CD4-positive, alpha-beta T cell (primary cell): Measurements from ENCODE around the gene SFT2D1. TPM values are rescaled to one million over a fixed set of nuclear protein-coding genes. Genes with fewer than 3 reads are reported as not detected.

Source experiments
- ATAC-seq: fragments of 200-7000 bp; cut with Tn5 transposase; one replicate; pipeline ENCODE4 v1.10.0; 2022; ENCODE audit warnings: mild to moderate bottlenecking; ENCODE audit not compliant: poor library complexity
- CTCF ChIA-PET: fragments of 350-600 bp; sonication (Branson Sonifier 250); formaldehyde crosslinking; loops from one replicate; lab custom pipeline; 2021; ENCODE audit warnings: antibody characterized with exemption, inconsistent platforms; lab: Charles Lee
- POLR2A ChIA-PET: fragments of 350-600 bp; sonication (Branson Sonifier 250); formaldehyde crosslinking; loops from one replicate; lab custom pipeline; 2021; ENCODE audit warnings: antibody characterized with exemption, inconsistent platforms; lab: Charles Lee
- DNase-seq, 14 experiments: peaks; one replicate each; pipeline ENCODE4 v3.0.0-alpha.2; 2013 to 2020; ENCODE audit warnings: mixed read lengths in 2 of 14
- H3K27ac ChIP-seq, 2 donors: one replicate each; pipeline versions ENCODE4 v1.5.1 to v1.7.0; 2013; ENCODE audit warnings: low read length in 2 of 2, low read depth in 1 of 2, mild to moderate bottlenecking in 1 of 2
- H3K27me3 ChIP-seq, 2 experiments: 1 replicate in 1 of 2; 2 replicates in 1 of 2; pipeline versions ENCODE4 v1.6.1 to v1.7.0; 2013; ENCODE audit warnings: low read length in 2 of 2, control low read depth in 1 of 2, mild to moderate bottlenecking in 1 of 2, moderate library complexity in 1 of 2; ENCODE audit not compliant: insufficient read depth in 2 of 2, control insufficient read depth in 1 of 2
- H3K36me3 ChIP-seq: one replicate; pipeline ENCODE4 v1.6.1; 2013; ENCODE audit warnings: low read length, control low read depth; ENCODE audit not compliant: insufficient read depth
- H3K4me1 ChIP-seq: one replicate; pipeline ENCODE4 v1.6.1; 2013; ENCODE audit warnings: low read length, control low read depth; ENCODE audit not compliant: insufficient read depth
- H3K4me3 ChIP-seq: one replicate; pipeline ENCODE4 v1.5.1; 2013; ENCODE audit warnings: mild to moderate bottlenecking, low read length, moderate library complexity
- H3K9me3 ChIP-seq, 2 experiments: 1 replicate in 1 of 2; 2 replicates in 1 of 2; pipeline versions ENCODE4 v1.6.1 to v1.7.0; 2013; ENCODE audit warnings: low read length in 2 of 2, mild to moderate bottlenecking in 2 of 2, control low read depth in 1 of 2, moderate library complexity in 1 of 2; ENCODE audit not compliant: control insufficient read depth in 1 of 2, insufficient read depth in 1 of 2
- H3K27ac Mint-ChIP-seq: one replicate; pipeline ENCODE4 v1.8.0; 2020; ENCODE audit warnings: mixed read lengths
- H3K27me3 Mint-ChIP-seq: one replicate; pipeline ENCODE4 v1.8.0; 2021; ENCODE audit warnings: mixed read lengths
- H3K36me3 Mint-ChIP-seq: one replicate; pipeline ENCODE4 v1.8.0; 2021; ENCODE audit warnings: low read depth, mixed read lengths
- H3K4me1 Mint-ChIP-seq: one replicate; pipeline ENCODE4 v1.8.0; 2021; ENCODE audit warnings: low read depth, mixed read lengths
- H3K4me3 Mint-ChIP-seq: one replicate; pipeline ENCODE4 v1.8.0; 2020; ENCODE audit warnings: mild to moderate bottlenecking, mixed read lengths
- H3K9me3 Mint-ChIP-seq: one replicate; pipeline ENCODE4 v1.8.0; 2020; ENCODE audit warnings: mixed read lengths
- intact Hi-C, 2 experiments: fragments of 100-400 bp; cut with DNase I in 1 of 2; cut with micrococcal nuclease in 1 of 2; formaldehyde crosslinking; loops; one replicate each; pipeline versions ENCODE4 v1.15.1 to v1.9.0; 2023 to 2025; cut with DNase I, micrococcal nuclease
- total RNA-seq, 174 experiments: library from RNA in 2 of 174; stranded (reverse) in 2 of 174; gene quantifications; one replicate each; pipeline ENCODE4 v1.2.3 and lab custom pipeline; 2021 to 2026
- TF ChIP-seq, protein P1 (sequence below): fragments of 200-600 bp; IDR thresholded peaks from one replicate; pipeline ENCODE4 v1.8.0; 2022; ENCODE audit warnings: antibody characterized with exemption, mild to moderate bottlenecking

Gene SFT2D1
- total RNA-seq, 2 experiments from 2014 or later: 10.4 to 12.5 TPM

DNA sequence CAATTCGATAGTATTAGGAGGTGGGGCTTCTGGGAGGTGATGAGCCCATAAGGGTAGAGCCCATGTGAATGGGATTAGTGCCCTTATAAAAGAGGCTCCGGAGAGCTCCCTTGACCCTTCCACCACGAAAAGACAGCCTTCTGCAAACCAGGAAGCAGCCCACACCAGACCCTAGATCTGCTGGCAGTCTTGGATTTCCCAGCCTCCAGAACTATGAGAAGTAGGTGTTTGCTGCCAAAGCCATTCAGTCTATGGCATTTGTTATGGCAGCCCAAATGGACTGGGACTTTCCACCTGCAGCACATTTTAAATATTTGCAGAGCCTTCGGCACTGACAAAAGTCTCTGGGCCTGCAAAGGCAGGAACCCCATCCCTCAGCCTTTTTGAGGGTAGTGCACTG, 11.8 kb upstream of the SFT2D1 start:
- no peaks in the 10 kb centered on the region for H3K36me3 ChIP-seq
- no peaks in the 10 kb centered on the region for H3K4me1 Mint-ChIP-seq
- intact Hi-C loops: no loop called here
- H3K9me3 Mint-ChIP-seq: peaks cover 20% of the 10 kb centered on the region
- no peak overlapping the region for H3K4me3 ChIP-seq
- H3K4me1 ChIP-seq: no peaks in the 10 kb centered on the region
- ChIA-PET CTCF (no interaction called here), POLR2A (no interaction called here)
- DNase-seq (no peak), ATAC-seq (no peak)
- no peak overlapping the region for H3K27ac ChIP-seq
- TF ChIP-seq, protein P1, sequence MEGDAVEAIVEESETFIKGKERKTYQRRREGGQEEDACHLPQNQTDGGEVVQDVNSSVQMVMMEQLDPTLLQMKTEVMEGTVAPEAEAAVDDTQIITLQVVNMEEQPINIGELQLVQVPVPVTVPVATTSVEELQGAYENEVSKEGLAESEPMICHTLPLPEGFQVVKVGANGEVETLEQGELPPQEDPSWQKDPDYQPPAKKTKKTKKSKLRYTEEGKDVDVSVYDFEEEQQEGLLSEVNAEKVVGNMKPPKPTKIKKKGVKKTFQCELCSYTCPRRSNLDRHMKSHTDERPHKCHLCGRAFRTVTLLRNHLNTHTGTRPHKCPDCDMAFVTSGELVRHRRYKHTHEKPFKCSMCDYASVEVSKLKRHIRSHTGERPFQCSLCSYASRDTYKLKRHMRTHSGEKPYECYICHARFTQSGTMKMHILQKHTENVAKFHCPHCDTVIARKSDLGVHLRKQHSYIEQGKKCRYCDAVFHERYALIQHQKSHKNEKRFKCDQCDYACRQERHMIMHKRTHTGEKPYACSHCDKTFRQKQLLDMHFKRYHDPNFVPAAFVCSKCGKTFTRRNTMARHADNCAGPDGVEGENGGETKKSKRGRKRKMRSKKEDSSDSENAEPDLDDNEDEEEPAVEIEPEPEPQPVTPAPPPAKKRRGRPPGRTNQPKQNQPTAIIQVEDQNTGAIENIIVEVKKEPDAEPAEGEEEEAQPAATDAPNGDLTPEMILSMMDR: no peak
- H3K9me3 ChIP-seq: no peaks in the 10 kb centered on the region
- no peak overlapping the region for H3K4me3 Mint-ChIP-seq
- no peak overlapping the region for H3K27ac Mint-ChIP-seq
- H3K27me3 ChIP-seq: peaks cover 0 to 3% of the 10 kb centered on the region in 2 experiments
- no peaks in the 10 kb centered on the region for H3K36me3 Mint-ChIP-seq
- H3K27me3 Mint-ChIP-seq: peaks cover 21% of the 10 kb centered on the region

GRCh38 chr6:166353507-166353906, 11.2 kb upstream of the SFT2D1 start:
- no peaks in the 10 kb centered on the region for H3K4me1 ChIP-seq
- ChIA-PET POLR2A (no interaction called here), CTCF (no interaction called here)
- H3K27ac ChIP-seq: no peak overlapping the region
- H3K4me3 Mint-ChIP-seq: no peak overlapping the region
- peaks cover 0 to 3% of the 10 kb centered on the region in 2 experiments for H3K27me3 ChIP-seq
- H3K36me3 ChIP-seq: no peaks in the 10 kb centered on the region
- no peaks in the 10 kb centered on the region for H3K36me3 Mint-ChIP-seq
- ATAC-seq: no peak
- no peaks in the 10 kb centered on the region for H3K4me1 Mint-ChIP-seq
- no peak overlapping the region for H3K27ac Mint-ChIP-seq
- no peak for DNase-seq
- no peak overlapping the region for H3K4me3 ChIP-seq
- TF ChIP-seq, protein P1: no peak
- H3K27me3 Mint-ChIP-seq: peaks cover 19% of the 10 kb centered on the region
- intact Hi-C loops: no loop called here
- no peaks in the 10 kb centered on the region for H3K9me3 ChIP-seq
- H3K9me3 Mint-ChIP-seq: peaks cover 18% of the 10 kb centered on the region

DNA sequence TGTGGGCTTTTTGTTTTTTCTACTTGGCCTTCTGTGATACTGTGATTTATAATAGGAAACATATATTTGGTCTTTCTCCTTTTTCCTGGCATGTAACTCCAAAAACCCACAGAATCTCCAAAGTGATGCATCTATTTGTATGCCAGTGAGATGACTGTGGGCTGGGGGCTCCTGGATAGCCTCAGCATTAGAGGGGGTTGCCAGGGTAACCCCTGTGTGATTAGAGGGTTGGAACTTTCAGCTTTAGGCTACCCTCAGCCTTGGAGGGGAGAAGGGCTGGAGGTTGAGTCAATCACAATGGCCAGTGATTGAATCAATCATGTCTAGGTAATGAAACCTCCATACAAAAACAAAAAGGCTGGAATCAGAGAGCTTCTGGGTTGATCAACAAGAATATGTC, 10.6 kb upstream of the SFT2D1 start:
- Mint-ChIP-seq H3K36me3 (no peaks in the 10 kb centered on the region), H3K4me1 (no peaks in the 10 kb centered on the region), H3K4me3 (no peak overlapping the region), H3K27me3 (peaks cover 13% of the 10 kb centered on the region), H3K27ac (no peak overlapping the region), H3K9me3 (peaks cover 17% of the 10 kb centered on the region)
- Histone ChIP-seq H3K27me3 (peaks cover 0 to 3% of the 10 kb centered on the region in 2 experiments), H3K4me1 (no peaks in the 10 kb centered on the region), H3K4me3 (no peak overlapping the region), H3K9me3 (no peaks in the 10 kb centered on the region), H3K27ac (no peak overlapping the region), H3K36me3 (no peaks in the 10 kb centered on the region)
- ATAC-seq (no peak), DNase-seq (no peak)
- CTCF ChIA-PET: no interaction called here
- TF ChIP-seq, protein P1: no peak
- intact Hi-C loops: no loop called here
- POLR2A ChIA-PET: no interaction called here
